ENCODE measurements around the gene EGR2. TPM values are rescaled to one million over a fixed set of nuclear protein-coding genes. Genes with fewer than 3 reads are reported as not detected.

The EGR2 gene
- total and polyA plus RNA-seq, 2 donors (not counting 3 experiments of a cell fraction or from before 2014, with no cell fraction given), result 0.46 to 0.47 TPM

DNA sequence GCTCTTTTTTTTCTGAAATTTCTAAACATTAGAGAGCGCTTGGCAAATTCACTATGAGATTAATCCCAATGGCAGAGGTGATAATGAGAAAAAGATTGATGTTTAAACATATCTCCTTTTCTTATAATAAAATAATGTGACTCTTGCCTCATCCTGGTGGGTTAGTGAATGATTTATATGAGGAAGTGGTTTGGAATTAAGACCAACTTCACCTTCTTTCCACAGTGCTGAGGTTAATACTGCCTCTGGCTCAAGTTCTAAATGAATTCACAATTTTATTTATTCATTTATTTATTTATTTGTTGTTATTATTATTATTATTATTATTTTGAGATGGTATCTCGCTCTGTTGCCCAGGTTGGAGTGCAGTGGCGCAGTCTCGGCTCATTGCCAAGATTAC is 52.2 kb downstream of the EGR2 start:
- TF ChIP-seq EZH2 (IDR thresholded peaks at IDR 0.05; ENCODE audit: borderline replicate concordance, low read depth, low read length, severe bottlenecking) (no peak), JUN (IDR thresholded peaks at IDR 0.05; ENCODE audit: borderline replicate concordance, insufficient read depth, insufficient read length, low read depth) (no peak), FOS (IDR thresholded peaks at IDR 0.05; ENCODE audit: borderline replicate concordance, insufficient read depth, low read length) (no peak), POLR2A (IDR thresholded peaks at IDR 0.05; ENCODE audit: low read depth, low read length) (no peak), MYC (IDR thresholded peaks at IDR 0.05; ENCODE audit: low read depth, low read length) (no peak), POLR2AphosphoS5 (IDR thresholded peaks at IDR 0.05; ENCODE audit: insufficient read depth, low read depth, low read length) (no peak), GATA2 (IDR thresholded peaks at IDR 0.05; ENCODE audit: insufficient read depth, insufficient read length, low read depth, low read length) (no peak)
- TF ChIP-seq, protein P1, sequence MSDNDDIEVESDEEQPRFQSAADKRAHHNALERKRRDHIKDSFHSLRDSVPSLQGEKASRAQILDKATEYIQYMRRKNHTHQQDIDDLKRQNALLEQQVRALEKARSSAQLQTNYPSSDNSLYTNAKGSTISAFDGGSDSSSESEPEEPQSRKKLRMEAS (IDR thresholded peaks at IDR 0.05; ENCODE audit: insufficient read depth, insufficient read length), result no peak
- TF ChIP-seq, protein P2, sequence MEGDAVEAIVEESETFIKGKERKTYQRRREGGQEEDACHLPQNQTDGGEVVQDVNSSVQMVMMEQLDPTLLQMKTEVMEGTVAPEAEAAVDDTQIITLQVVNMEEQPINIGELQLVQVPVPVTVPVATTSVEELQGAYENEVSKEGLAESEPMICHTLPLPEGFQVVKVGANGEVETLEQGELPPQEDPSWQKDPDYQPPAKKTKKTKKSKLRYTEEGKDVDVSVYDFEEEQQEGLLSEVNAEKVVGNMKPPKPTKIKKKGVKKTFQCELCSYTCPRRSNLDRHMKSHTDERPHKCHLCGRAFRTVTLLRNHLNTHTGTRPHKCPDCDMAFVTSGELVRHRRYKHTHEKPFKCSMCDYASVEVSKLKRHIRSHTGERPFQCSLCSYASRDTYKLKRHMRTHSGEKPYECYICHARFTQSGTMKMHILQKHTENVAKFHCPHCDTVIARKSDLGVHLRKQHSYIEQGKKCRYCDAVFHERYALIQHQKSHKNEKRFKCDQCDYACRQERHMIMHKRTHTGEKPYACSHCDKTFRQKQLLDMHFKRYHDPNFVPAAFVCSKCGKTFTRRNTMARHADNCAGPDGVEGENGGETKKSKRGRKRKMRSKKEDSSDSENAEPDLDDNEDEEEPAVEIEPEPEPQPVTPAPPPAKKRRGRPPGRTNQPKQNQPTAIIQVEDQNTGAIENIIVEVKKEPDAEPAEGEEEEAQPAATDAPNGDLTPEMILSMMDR (IDR thresholded peaks at IDR 0.05; ENCODE audit: extremely low read depth in 1 of 2, insufficient read depth in 1 of 2, low read depth in 1 of 2, low read length in 2 of 2), result no peak
- no peaks in the 10 kb centered on the region for H3K27me3 ChIP-seq (ENCODE audit: control insufficient read depth in 2 of 2, insufficient read depth in 2 of 2, low read length in 2 of 2)
- no peaks in the 10 kb centered on the region for H3K9me1 ChIP-seq (replicated peaks; ENCODE audit: control insufficient read depth, extremely low read depth, insufficient read depth, low read length)
- no peak overlapping the region for H2AFZ ChIP-seq (ENCODE audit: low read depth, low read length)
- BruUV-seq (replicated peaks), result no TSS peak
- no peaks in the 10 kb centered on the region for H3K36me3 ChIP-seq (ENCODE audit: control insufficient read depth in 2 of 2, extremely low read depth in 1 of 2, insufficient read depth in 2 of 2, low read length in 2 of 2)
- no peaks in the 10 kb centered on the region for H3K79me2 ChIP-seq (ENCODE audit: control insufficient read depth, insufficient read depth, low read length)
- no peak overlapping the region for H3K27ac ChIP-seq (ENCODE audit: insufficient read depth, low read depth, low read length)
- H3K9ac ChIP-seq (replicated peaks; ENCODE audit: extremely low read depth, insufficient read depth, low read length), result no peak overlapping the region
- H3K4me1 ChIP-seq (ENCODE audit: control insufficient read depth, extremely low read depth, insufficient read depth, low read length), result peaks cover 17% of the 10 kb centered on the region
- dilution Hi-C loops (cut with MboI; ENCODE audit: extremely low pct_ligation_motif_present, low sequenced_read_pairs) (no loop called here), intact Hi-C loops (cut with micrococcal nuclease) (no loop called here)
- H3K9me3 ChIP-seq (replicated peaks; ENCODE audit: control insufficient read depth, insufficient read depth, low read length), result no peaks in the 10 kb centered on the region
- POLR2A ChIA-PET, result interaction anchor here (0.9 kb wide), 1 partner anchor 54 kb away, joined by 4 read pairs; no protein-coding TSS in a partner anchor
- no peaks in the 10 kb centered on the region for H4K20me1 ChIP-seq (replicated peaks; ENCODE audit: control insufficient read depth, extremely low read depth, insufficient read depth, low read length)
- CTCF ChIA-PET, result no interaction called here
- FAIRE-seq (no peak), DNase-seq (ENCODE audit: low read depth, low spot score) (no peak)
- H3K4me2 ChIP-seq (ENCODE audit: insufficient read depth, low read length), result no peak overlapping the region
- no peak overlapping the region for H3K4me3 ChIP-seq (replicated peaks in 1 of 3; ENCODE audit: insufficient read depth in 1 of 3, low read depth in 1 of 3, low read length in 3 of 3)
